Keratinocyte (primary cell): Measurements from ENCODE around the gene CGNL1. TPM values are rescaled to one million over a fixed set of nuclear protein-coding genes. Genes with fewer than 3 reads are reported as not detected.

Experiments used
- DNase-seq: peaks from one replicate; pipeline ENCODE4 v3.0.0-alpha.2; 2011; ENCODE audit warnings: low read depth, missing footprints, low spot score
- FAIRE-seq: peaks from 2 replicates; lab custom pipeline; 2011; peaks lifted over from hg19 to GRCh38; lab: Jason Lieb, UNC
- H2AFZ ChIP-seq: 2 replicates; pipeline ENCODE4 v1.6.0; 2012; ENCODE audit warnings: low read length, control low read depth, inconsistent platforms; ENCODE audit not compliant: control insufficient read depth
- H3K27ac ChIP-seq: 2 replicates; pipeline ENCODE4 v1.5.1; 2011; ENCODE audit warnings: low read length; ENCODE audit not compliant: control insufficient read depth, insufficient read depth
- H3K27me3 ChIP-seq: 3 replicates; pipeline ENCODE4 v1.6.0; 2011; ENCODE audit warnings: low read length; ENCODE audit not compliant: control insufficient read depth, insufficient read depth; ENCODE audit errors: extremely low read depth
- H3K36me3 ChIP-seq, 2 experiments: 2 replicates in 1 of 2; 3 replicates in 1 of 2; pipeline ENCODE4 v1.5.1; 2011; ENCODE audit warnings: low read length in 2 of 2, mild to moderate bottlenecking in 1 of 2; ENCODE audit not compliant: control insufficient read depth in 2 of 2, insufficient read depth in 2 of 2; ENCODE audit errors: extremely low read depth in 1 of 2
- H3K4me1 ChIP-seq: 3 replicates; pipeline ENCODE4 v1.5.1; 2011; ENCODE audit warnings: low read length; ENCODE audit not compliant: control insufficient read depth, insufficient read depth; ENCODE audit errors: extremely low read depth
- H3K4me2 ChIP-seq: 3 replicates; pipeline ENCODE4 v1.6.0; 2011; ENCODE audit warnings: low read depth, low read length; ENCODE audit not compliant: control insufficient read depth, insufficient read depth; ENCODE audit errors: extremely low read depth
- H3K4me3 ChIP-seq, 3 experiments: fragments of 200-600 bp in 1 of 3; sonication (generic) in 1 of 3; 2 replicates in 2 of 3; 3 replicates in 1 of 3; pipeline ENCODE4 v1.5.1; 2011 to 2016; ENCODE audit warnings: low read length in 3 of 3, mild to moderate bottlenecking in 3 of 3, control low read depth in 2 of 3, inconsistent platforms in 1 of 3, low read depth in 1 of 3, mixed read lengths in 1 of 3, mixed run types in 1 of 3, moderate library complexity in 1 of 3; ENCODE audit not compliant: control insufficient read depth in 2 of 3, insufficient read depth in 2 of 3; ENCODE audit errors: extremely low read depth in 1 of 3
- H3K79me2 ChIP-seq: 2 replicates; pipeline ENCODE4 v1.6.0; 2012; ENCODE audit warnings: low read length; ENCODE audit not compliant: control insufficient read depth, insufficient read depth
- H3K9ac ChIP-seq: 3 replicates; pipeline ENCODE4 v1.6.0; 2011; ENCODE audit warnings: low read length; ENCODE audit not compliant: control insufficient read depth, insufficient read depth; ENCODE audit errors: extremely low read depth
- H3K9me1 ChIP-seq: 3 replicates; pipeline ENCODE4 v1.6.0; 2011; ENCODE audit warnings: low read length; ENCODE audit not compliant: control insufficient read depth, insufficient read depth; ENCODE audit errors: extremely low read depth
- H3K9me3 ChIP-seq: 2 replicates; pipeline ENCODE4 v1.5.1; 2012; ENCODE audit warnings: low read depth, low read length; ENCODE audit not compliant: control insufficient read depth
- H4K20me1 ChIP-seq: 3 replicates; pipeline ENCODE4 v1.6.0; 2011; ENCODE audit warnings: low read length; ENCODE audit not compliant: control insufficient read depth, insufficient read depth; ENCODE audit errors: extremely low read depth
- EZH2 ChIP-seq: IDR thresholded peaks from one replicate; pipeline ENCODE4 v1.6.1; 2012; ENCODE audit warnings: inconsistent platforms, mild to moderate bottlenecking, low read length, moderate library complexity
- dilution Hi-C: fragments of 300-500 bp; cut with MboI; formaldehyde crosslinking; loops from one replicate; pipeline ENCODE4 v1.7.0; 2020; ENCODE audit warnings: low sequenced_read_pairs; ENCODE audit not compliant: extremely low pct_ligation_motif_present
- polyA plus RNA-seq, 5 experiments: library from polyadenylated mRNA; depleted of rRNA in 3 of 5; stranded (reverse) in 3 of 5; stranded (forward) in 1 of 5; unstranded in 1 of 5; fragments of >200 nt; gene quantifications; 1 replicate in 1 of 5; 2 replicates in 3 of 5; 3 replicates in 1 of 5; pipeline versions ENCODE4 v1.2.1 to v1.2.3, GENCODE V29; 2011 to 2012; ENCODE audit warnings: missing spikeins in 2 of 5, low read depth in 1 of 5, low replicate concordance in 1 of 5
- small RNA-seq, 3 experiments: library from RNA; depleted of rRNA; stranded (forward); fragments of <200 nt; gene quantifications; one replicate each; pipeline ENCODE3, GENCODE V24; 2012; ENCODE audit warnings: low read depth in 3 of 3, low replicate concordance in 1 of 3; ENCODE audit not compliant: insufficient read length in 3 of 3
- TF ChIP-seq, protein P1 (sequence below), 3 experiments: IDR thresholded peaks in 1 of 3; conservative IDR thresholded peaks in 1 of 3; optimal IDR thresholded peaks in 1 of 3; 2 replicates in 2 of 3; 3 replicates in 1 of 3; pipeline versions ENCODE3 to v1.5.1; 2011; ENCODE audit warnings: low read length in 3 of 3, mild to moderate bottlenecking in 3 of 3, moderate library complexity in 2 of 3, control low read depth in 1 of 3, inconsistent platforms in 1 of 3; ENCODE audit not compliant: insufficient read depth in 2 of 3; ENCODE audit errors: extremely low read depth in 1 of 3

The CGNL1 gene
- polyA plus RNA-seq, 1 donor (not counting 4 experiments of a cell fraction or from before 2014, with no cell fraction given): 0.05 TPM

DNA sequence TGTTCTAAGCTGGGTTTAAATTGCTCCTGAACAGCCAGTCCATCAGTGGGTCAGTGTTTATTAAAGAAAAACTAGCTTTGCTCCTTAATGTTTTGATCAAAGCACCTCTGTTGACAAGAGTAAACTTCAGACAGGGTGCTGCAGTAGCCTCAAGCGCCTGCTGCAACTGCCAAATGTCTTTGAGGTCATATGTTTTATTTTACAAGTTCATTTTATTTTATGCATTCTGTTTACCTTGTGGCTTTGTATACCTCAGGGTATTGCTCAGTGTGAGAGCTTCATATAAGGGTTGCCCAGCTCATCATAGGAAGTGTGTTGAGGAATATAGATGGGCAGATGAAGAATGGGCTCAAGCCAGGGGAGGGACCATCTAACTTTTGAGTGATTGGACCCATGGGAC is 223.9 kb downstream of the CGNL1 start:
- Histone ChIP-seq H2AFZ (no peak overlapping the region), H3K27ac (no peak overlapping the region), H3K4me1 (peaks cover 12% of the 10 kb centered on the region), H3K79me2 (no peaks in the 10 kb centered on the region), H3K9me1 (no peaks in the 10 kb centered on the region), H3K4me3 (no peak overlapping the region), H3K36me3 (no peaks in the 10 kb centered on the region), H3K27me3 (no peaks in the 10 kb centered on the region), H3K9me3 (no peaks in the 10 kb centered on the region), H3K9ac (no peak overlapping the region), H3K4me2 (no peak overlapping the region), H4K20me1 (no peaks in the 10 kb centered on the region)
- FAIRE-seq: no peak
- TF ChIP-seq EZH2: no peak
- TF ChIP-seq, protein P1, sequence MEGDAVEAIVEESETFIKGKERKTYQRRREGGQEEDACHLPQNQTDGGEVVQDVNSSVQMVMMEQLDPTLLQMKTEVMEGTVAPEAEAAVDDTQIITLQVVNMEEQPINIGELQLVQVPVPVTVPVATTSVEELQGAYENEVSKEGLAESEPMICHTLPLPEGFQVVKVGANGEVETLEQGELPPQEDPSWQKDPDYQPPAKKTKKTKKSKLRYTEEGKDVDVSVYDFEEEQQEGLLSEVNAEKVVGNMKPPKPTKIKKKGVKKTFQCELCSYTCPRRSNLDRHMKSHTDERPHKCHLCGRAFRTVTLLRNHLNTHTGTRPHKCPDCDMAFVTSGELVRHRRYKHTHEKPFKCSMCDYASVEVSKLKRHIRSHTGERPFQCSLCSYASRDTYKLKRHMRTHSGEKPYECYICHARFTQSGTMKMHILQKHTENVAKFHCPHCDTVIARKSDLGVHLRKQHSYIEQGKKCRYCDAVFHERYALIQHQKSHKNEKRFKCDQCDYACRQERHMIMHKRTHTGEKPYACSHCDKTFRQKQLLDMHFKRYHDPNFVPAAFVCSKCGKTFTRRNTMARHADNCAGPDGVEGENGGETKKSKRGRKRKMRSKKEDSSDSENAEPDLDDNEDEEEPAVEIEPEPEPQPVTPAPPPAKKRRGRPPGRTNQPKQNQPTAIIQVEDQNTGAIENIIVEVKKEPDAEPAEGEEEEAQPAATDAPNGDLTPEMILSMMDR (optimal IDR thresholded peaks at IDR 0.05 in 1 of 3, IDR thresholded peaks at IDR 0.05 in 1 of 3, conservative IDR thresholded peaks at IDR 0.05 in 1 of 3; ENCODE audit: extremely low read depth in 1 of 3, insufficient read depth in 2 of 3, low read length in 3 of 3): no peak
- dilution Hi-C loops: no loop called here
- no peak for DNase-seq

Small RNA genes lying within 50 kb of the gene (small RNA-seq; reads per million reads assigned to genes)
- 0 reads per million in 3 experiments for gene RNU6-844P

Other genes starting within 250 kb of the CGNL1 start
- 1.1 to 1.8 TPM (median 1.3 TPM) in 3 replicates for gene MYZAP, start 215.4 kb downstream of the CGNL1 start, polyA plus RNA-seq